Erythroblast (primary cell): ENCODE results near the gene NRXN3.
"Not testable (repeated sequence)": the region's sequence is repeated elsewhere in the genome, so short reads cannot be mapped to it uniquely, and the experiment has no call there.

Source experiments
- DNase-seq, 2 experiments: peaks; one replicate each; lab custom pipeline; 2025; lab: John Stamatoyannopoulos, UW
- GATA1 ChIP-seq: IDR thresholded peaks from 2 replicates; pipeline ENCODE4 v1.6.1; 2011; ENCODE audit warnings: low read depth, mild to moderate bottlenecking, control low read depth, low read length, moderate library complexity
- POLR2A ChIP-seq: IDR thresholded peaks from 2 replicates; pipeline ENCODE4 v1.6.1; 2011; ENCODE audit warnings: mild to moderate bottlenecking, low read length

Gene NRXN3

GRCh38 chr14:79011091-79011919 is 841.1 kb downstream of the NRXN3 start:
- DNase-seq, result peak; percentile 8 to 57
- TF ChIP-seq POLR2A, result no peak
- TF ChIP-seq GATA1, result no peak

GRCh38 chr14:79011920-79012204 is 841.7 kb downstream of the NRXN3 start:
- no peak for DNase-seq
- TF ChIP-seq POLR2A (no peak), GATA1 (no peak)

GRCh38 chr14:79016828-79017505 is 846.8 kb downstream of the NRXN3 start:
- TF ChIP-seq GATA1, result no peak
- no peak for TF ChIP-seq POLR2A
- no peak for DNase-seq

DNA sequence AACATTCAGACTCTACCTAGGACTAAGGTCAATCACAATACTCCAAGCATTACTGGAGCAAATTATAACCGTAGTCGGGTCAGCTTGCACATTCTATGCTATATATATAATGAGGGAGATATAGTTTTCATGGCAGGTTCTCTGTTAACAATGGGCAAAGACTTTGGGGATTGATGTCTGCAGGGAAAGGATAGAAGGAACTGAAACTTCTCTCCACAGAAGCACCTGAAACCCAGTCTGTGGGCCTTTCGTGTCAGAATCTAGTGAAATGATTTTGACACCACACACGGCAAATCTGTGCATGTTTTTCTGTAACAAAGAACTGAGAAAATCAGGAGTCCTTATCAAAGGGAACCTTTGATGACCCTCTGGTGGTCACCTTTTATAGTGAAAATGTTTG is 847.4 kb downstream of the NRXN3 start:
- TF ChIP-seq GATA1 (no peak), POLR2A (no peak)
- DNase-seq, result no peak

GRCh38 chr14:79018836-79019235 is 848.7 kb downstream of the NRXN3 start:
- TF ChIP-seq POLR2A (no peak), GATA1 (no peak)
- DNase-seq, result no peak

- DNase-seq, result not testable (repeated sequence)
Observed at GRCh38 chr14:79019898-79020297, 849.7 kb downstream of the NRXN3 start.

DNA sequence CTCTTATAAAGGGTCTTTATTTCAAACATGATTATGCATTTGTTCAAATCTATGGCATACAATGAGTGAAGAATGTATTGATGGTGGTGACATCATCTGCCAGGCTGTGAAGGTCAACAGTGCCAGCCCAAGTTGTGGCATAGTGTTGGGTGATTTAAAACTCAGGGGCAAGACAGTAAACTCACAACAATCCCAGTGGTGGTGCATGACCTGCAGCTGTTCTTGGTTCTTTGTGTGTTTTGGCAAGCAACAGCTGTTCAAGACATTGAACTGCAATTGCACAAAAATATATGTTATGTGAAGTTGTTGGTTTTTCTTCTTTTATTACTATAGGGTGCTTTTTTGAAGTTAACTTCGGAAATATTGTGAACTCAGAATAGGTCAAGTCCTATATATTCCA is 851.6 kb downstream of the NRXN3 start:
- DNase-seq, result no peak
- no peak for TF ChIP-seq POLR2A
- no peak for TF ChIP-seq GATA1

DNA sequence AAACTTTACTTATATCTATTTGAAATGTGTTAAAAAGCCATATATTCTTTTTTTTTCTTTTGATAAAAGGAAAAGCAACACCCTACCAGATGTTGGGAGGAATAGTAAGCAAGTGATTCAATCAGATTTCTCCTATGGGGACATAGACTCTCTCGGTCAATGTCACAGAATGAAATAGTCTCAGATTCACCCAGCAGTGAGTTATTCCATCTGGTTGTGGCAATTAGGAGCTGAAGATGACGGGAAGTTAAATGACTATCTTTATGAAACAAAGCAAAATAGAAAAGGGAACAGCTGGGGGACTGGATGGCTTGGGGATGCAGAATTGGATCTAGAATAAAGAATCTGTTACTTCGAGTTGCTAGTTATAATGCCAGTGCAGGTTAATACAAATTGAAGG is 857.0 kb downstream of the NRXN3 start:
- TF ChIP-seq POLR2A, result no peak
- TF ChIP-seq GATA1, result no peak
- no peak for DNase-seq

- DNase-seq, result no peak
- TF ChIP-seq POLR2A (no peak), GATA1 (no peak)
Observed at GRCh38 chr14:79028281-79028680, 858.1 kb downstream of the NRXN3 start.

- no peak for TF ChIP-seq GATA1
- no peak for TF ChIP-seq POLR2A
- no peak for DNase-seq
Observed at GRCh38 chr14:79036441-79036840, 866.3 kb downstream of the NRXN3 start.

- TF ChIP-seq POLR2A, result no peak
- no peak for TF ChIP-seq GATA1
Observed at GRCh38 chr14:79037106-79037505, 866.9 kb downstream of the NRXN3 start.

DNA sequence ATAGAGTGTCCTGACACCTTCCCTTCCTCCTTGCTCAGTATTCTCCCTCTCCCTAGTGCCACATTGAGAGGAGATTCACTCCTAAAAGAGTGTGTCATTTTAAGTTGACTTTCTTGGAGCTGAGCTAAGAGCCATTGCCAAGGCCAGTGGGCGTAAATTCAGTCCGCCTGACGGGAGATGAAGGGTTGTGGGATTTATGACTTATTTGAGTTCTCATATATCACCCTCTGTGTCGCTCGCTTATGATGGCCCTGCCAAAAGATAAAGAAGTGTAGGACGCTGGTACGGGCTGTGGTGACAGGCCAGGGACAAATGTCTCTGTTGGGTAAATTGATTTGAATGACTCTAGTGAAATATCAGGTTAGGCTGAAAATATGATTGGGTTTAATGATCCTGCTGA is 867.4 kb downstream of the NRXN3 start:
- no peak for TF ChIP-seq POLR2A
- TF ChIP-seq GATA1, result no peak
- no peak for DNase-seq

More at GRCh38 chr14:79037106-79037505, 866.9 kb downstream of the NRXN3 start:
- no peak for DNase-seq

DNA sequence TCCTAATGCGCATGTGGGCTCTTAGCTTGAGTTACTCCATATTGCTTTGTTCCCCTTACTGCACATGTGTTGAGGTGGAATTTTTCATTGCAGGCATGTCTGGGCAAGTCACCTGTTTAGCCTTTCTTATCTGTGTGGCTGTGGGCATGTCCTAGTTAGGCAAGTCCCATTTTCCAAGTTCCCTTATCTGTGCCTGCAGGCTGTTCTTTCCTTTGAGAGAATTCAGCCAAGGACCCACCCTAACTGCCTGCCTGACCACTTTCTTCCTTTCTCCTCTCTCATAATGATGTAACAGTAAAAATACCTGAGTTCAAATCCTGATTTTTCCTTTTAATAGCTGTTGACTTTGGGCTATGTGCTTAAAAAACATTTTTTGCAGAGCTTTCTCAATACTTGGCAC is 870.6 kb downstream of the NRXN3 start:
- DNase-seq, result peak in 1 of 2 experiments; percentile 4
- TF ChIP-seq POLR2A (no peak), GATA1 (no peak)

- no peak for DNase-seq
- TF ChIP-seq POLR2A (no peak), GATA1 (no peak)
Observed at GRCh38 chr14:79043194-79043889, 873.2 kb downstream of the NRXN3 start.
